ENCODE measurements around the gene CPB1. TPM values are rescaled to one million over a fixed set of nuclear protein-coding genes. Genes with fewer than 3 reads are reported as not detected.
A peak's percentile ranks its signal among the peaks of the same experiment; 100 is the strongest.
"Not testable (repeated sequence)": the region's sequence is repeated elsewhere in the genome, so short reads cannot be mapped to it uniquely, and the experiment has no call there.

CPB1 gene
- polyA plus RNA-seq: not detected

GRCh38 chr3:148827585-148827984 is at the start of gene CPB1:
Gene CPB1 (plus strand): TSS chr3:148827811. CDS start chr3:148827824, 13 bp downstream.
- Mint-ChIP-seq H3K4me1 (no peaks in the 10 kb centered on the region), H3K36me3 (no peaks in the 10 kb centered on the region), H3K27me3 (no peaks in the 10 kb centered on the region), H3K9me3 (no peaks in the 10 kb centered on the region), H3K4me3 (no peak within 1 kb of the TSS), H3K27ac (no peak within 1 kb of the TSS)

- no peak overlapping the region for H3K4me3 Mint-ChIP-seq
- no peaks in the 10 kb centered on the region for H3K4me1 Mint-ChIP-seq
- no peak overlapping the region for H3K27ac Mint-ChIP-seq
- no peaks in the 10 kb centered on the region for H3K36me3 Mint-ChIP-seq
- H3K27me3 Mint-ChIP-seq: no peaks in the 10 kb centered on the region
- H3K9me3 Mint-ChIP-seq: peaks cover 0 to 2% (median 0%) of the 10 kb centered on the region in 3 donors
Measured at GRCh38 chr3:148778926-148779325, 48.7 kb upstream of the CPB1 start.

- H3K27ac Mint-ChIP-seq, H3K27me3 Mint-ChIP-seq, H3K9me3 Mint-ChIP-seq, H3K36me3 Mint-ChIP-seq, H3K4me1 Mint-ChIP-seq, H3K4me3 Mint-ChIP-seq: not testable (repeated sequence)
Measured at GRCh38 chr3:148785026-148785425, 42.6 kb upstream of the CPB1 start.

GRCh38 chr3:148786159-148786558 is 41.5 kb upstream of the CPB1 start:
- H3K9me3 Mint-ChIP-seq, H3K27ac Mint-ChIP-seq, H3K4me1 Mint-ChIP-seq, H3K36me3 Mint-ChIP-seq, H3K27me3 Mint-ChIP-seq, H3K4me3 Mint-ChIP-seq: not testable (repeated sequence)

GRCh38 chr3:148789146-148789545 is 38.5 kb upstream of the CPB1 start:
- peaks cover 4% of the 10 kb centered on the region for H3K27me3 Mint-ChIP-seq
- peaks cover 0 to 2% (median 0%) of the 10 kb centered on the region in 3 donors for H3K9me3 Mint-ChIP-seq
- no peaks in the 10 kb centered on the region for H3K36me3 Mint-ChIP-seq
- no peak overlapping the region for H3K27ac Mint-ChIP-seq
- no peaks in the 10 kb centered on the region for H3K4me1 Mint-ChIP-seq
- H3K4me3 Mint-ChIP-seq: no peak overlapping the region

GRCh38 chr3:148789906-148790305 is 37.7 kb upstream of the CPB1 start:
- peaks cover 0 to 2% (median 0%) of the 10 kb centered on the region in 3 donors for H3K9me3 Mint-ChIP-seq
- H3K4me3 Mint-ChIP-seq: no peak overlapping the region
- H3K4me1 Mint-ChIP-seq: no peaks in the 10 kb centered on the region
- H3K27me3 Mint-ChIP-seq: peaks cover 1% of the 10 kb centered on the region
- H3K36me3 Mint-ChIP-seq: no peaks in the 10 kb centered on the region
- H3K27ac Mint-ChIP-seq: no peak overlapping the region

GRCh38 chr3:148790370-148790769 is 37.2 kb upstream of the CPB1 start:
- Mint-ChIP-seq H3K9me3 (peaks cover 0 to 2% (median 0%) of the 10 kb centered on the region in 3 donors), H3K36me3 (no peaks in the 10 kb centered on the region), H3K27ac (peak overlapping the region in 1 of 3 donors; percentile 27), H3K4me3 (no peak overlapping the region), H3K4me1 (no peaks in the 10 kb centered on the region), H3K27me3 (peaks cover 1% of the 10 kb centered on the region)

- no peaks in the 10 kb centered on the region for H3K27me3 Mint-ChIP-seq
- H3K36me3 Mint-ChIP-seq: no peaks in the 10 kb centered on the region
- H3K4me3 Mint-ChIP-seq: no peak overlapping the region
- no peak overlapping the region for H3K27ac Mint-ChIP-seq
- no peaks in the 10 kb centered on the region for H3K4me1 Mint-ChIP-seq
- peaks cover 0 to 2% (median 0%) of the 10 kb centered on the region in 3 donors for H3K9me3 Mint-ChIP-seq
Measured at GRCh38 chr3:148790851-148791735, 36.5 kb upstream of the CPB1 start.

GRCh38 chr3:148791920-148792319 is 35.7 kb upstream of the CPB1 start:
- H3K27me3 Mint-ChIP-seq: no peaks in the 10 kb centered on the region
- no peaks in the 10 kb centered on the region for H3K4me1 Mint-ChIP-seq
- peaks cover 0 to 2% (median 0%) of the 10 kb centered on the region in 3 donors for H3K9me3 Mint-ChIP-seq
- no peak overlapping the region for H3K27ac Mint-ChIP-seq
- H3K36me3 Mint-ChIP-seq: no peaks in the 10 kb centered on the region
- no peak overlapping the region for H3K4me3 Mint-ChIP-seq

GRCh38 chr3:148792516-148792915 is 35.1 kb upstream of the CPB1 start:
- Mint-ChIP-seq H3K4me1 (no peaks in the 10 kb centered on the region), H3K4me3 (no peak overlapping the region), H3K36me3 (no peaks in the 10 kb centered on the region), H3K9me3 (peaks cover 0 to 2% (median 0%) of the 10 kb centered on the region in 3 donors), H3K27me3 (no peaks in the 10 kb centered on the region), H3K27ac (no peak overlapping the region)

GRCh38 chr3:148796799-148797198 is 30.8 kb upstream of the CPB1 start:
- Mint-ChIP-seq H3K4me1 (no peaks in the 10 kb centered on the region), H3K36me3 (no peaks in the 10 kb centered on the region), H3K4me3 (no peak overlapping the region), H3K9me3 (peaks cover 0 to 3% (median 0%) of the 10 kb centered on the region in 3 donors), H3K27me3 (no peaks in the 10 kb centered on the region), H3K27ac (no peak overlapping the region)

- Mint-ChIP-seq H3K36me3 (no peaks in the 10 kb centered on the region), H3K4me3 (no peak overlapping the region), H3K4me1 (no peaks in the 10 kb centered on the region), H3K27ac (no peak overlapping the region), H3K27me3 (no peaks in the 10 kb centered on the region), H3K9me3 (peaks cover 0 to 3% (median 0%) of the 10 kb centered on the region in 3 donors)
Measured at GRCh38 chr3:148797795-148798194, 29.8 kb upstream of the CPB1 start.

- Mint-ChIP-seq H3K36me3 (no peaks in the 10 kb centered on the region), H3K4me1 (no peaks in the 10 kb centered on the region), H3K9me3 (peaks cover 0 to 3% (median 0%) of the 10 kb centered on the region in 3 donors), H3K4me3 (no peak overlapping the region), H3K27ac (no peak overlapping the region), H3K27me3 (no peaks in the 10 kb centered on the region)
Measured at GRCh38 chr3:148800414-148800813, 27.2 kb upstream of the CPB1 start.

GRCh38 chr3:148809835-148810234 is 17.8 kb upstream of the CPB1 start:
- Mint-ChIP-seq H3K27me3 (no peaks in the 10 kb centered on the region), H3K36me3 (no peaks in the 10 kb centered on the region), H3K27ac (no peak overlapping the region), H3K4me3 (no peak overlapping the region), H3K4me1 (peaks cover 0 to 1% (median 0%) of the 10 kb centered on the region in 3 donors), H3K9me3 (no peaks in the 10 kb centered on the region)

- H3K4me3 Mint-ChIP-seq: no peak overlapping the region
- peaks cover 0 to 1% (median 0%) of the 10 kb centered on the region in 3 donors for H3K4me1 Mint-ChIP-seq
- H3K9me3 Mint-ChIP-seq: no peaks in the 10 kb centered on the region
- H3K27me3 Mint-ChIP-seq: peaks cover 1% of the 10 kb centered on the region
- no peaks in the 10 kb centered on the region for H3K36me3 Mint-ChIP-seq
- H3K27ac Mint-ChIP-seq: no peak overlapping the region
Measured at GRCh38 chr3:148815316-148816110, 12.1 kb upstream of the CPB1 start.
